OCI-LY3 (cell line): ENCODE measurements around the gene CCDC117.

Experiments used
- EZH2phosphoT487 ChIP-seq: fragments of 200-600 bp; shearing (Covaris generic); IDR thresholded peaks from 2 replicates; pipeline ENCODE4 v1.6.1; 2018; ENCODE audit warnings: antibody characterized with exemption, mixed run types, low read depth
- TF ChIP-seq, protein P1 (sequence below): fragments of 200-600, 300-600 bp; sonication (generic); IDR thresholded peaks from 2 replicates; pipeline ENCODE4 v1.5.1; 2014; ENCODE audit warnings: antibody characterized with exemption, low read length, low read depth

GRCh38 chr22:28835630-28836189, 63.2 kb downstream of the CCDC117 start:
- TF ChIP-seq, protein P1, sequence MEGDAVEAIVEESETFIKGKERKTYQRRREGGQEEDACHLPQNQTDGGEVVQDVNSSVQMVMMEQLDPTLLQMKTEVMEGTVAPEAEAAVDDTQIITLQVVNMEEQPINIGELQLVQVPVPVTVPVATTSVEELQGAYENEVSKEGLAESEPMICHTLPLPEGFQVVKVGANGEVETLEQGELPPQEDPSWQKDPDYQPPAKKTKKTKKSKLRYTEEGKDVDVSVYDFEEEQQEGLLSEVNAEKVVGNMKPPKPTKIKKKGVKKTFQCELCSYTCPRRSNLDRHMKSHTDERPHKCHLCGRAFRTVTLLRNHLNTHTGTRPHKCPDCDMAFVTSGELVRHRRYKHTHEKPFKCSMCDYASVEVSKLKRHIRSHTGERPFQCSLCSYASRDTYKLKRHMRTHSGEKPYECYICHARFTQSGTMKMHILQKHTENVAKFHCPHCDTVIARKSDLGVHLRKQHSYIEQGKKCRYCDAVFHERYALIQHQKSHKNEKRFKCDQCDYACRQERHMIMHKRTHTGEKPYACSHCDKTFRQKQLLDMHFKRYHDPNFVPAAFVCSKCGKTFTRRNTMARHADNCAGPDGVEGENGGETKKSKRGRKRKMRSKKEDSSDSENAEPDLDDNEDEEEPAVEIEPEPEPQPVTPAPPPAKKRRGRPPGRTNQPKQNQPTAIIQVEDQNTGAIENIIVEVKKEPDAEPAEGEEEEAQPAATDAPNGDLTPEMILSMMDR: no peak
- TF ChIP-seq EZH2phosphoT487: no peak
